ENCODE results near the gene GNAT3. TPM values are rescaled to one million over a fixed set of nuclear protein-coding genes. Genes with fewer than 3 reads are reported as not detected.

GNAT3 gene
- total RNA-seq, 4 donors from 2014 or later, result not detected

GRCh38 chr7:80493121-80493849 is 18.6 kb downstream of the GNAT3 start:
- TF ChIP-seq CTCF (IDR thresholded peaks at IDR 0.05; ENCODE audit: low read depth), result no peak

GRCh38 chr7:80491462-80491861 is 20.4 kb downstream of the GNAT3 start:
- TF ChIP-seq CTCF (IDR thresholded peaks at IDR 0.05; ENCODE audit: low read depth), result no peak

GRCh38 chr7:80488851-80489370 is 23.0 kb downstream of the GNAT3 start:
- TF ChIP-seq CTCF (IDR thresholded peaks at IDR 0.05; ENCODE audit: low read depth), result no peak

- TF ChIP-seq CTCF (IDR thresholded peaks at IDR 0.05; ENCODE audit: low read depth), result no peak
Observed at GRCh38 chr7:80488406-80488805, 23.5 kb downstream of the GNAT3 start.

- TF ChIP-seq CTCF (IDR thresholded peaks at IDR 0.05; ENCODE audit: low read depth), result no peak
Observed at GRCh38 chr7:80485721-80486120, 26.1 kb downstream of the GNAT3 start.

- TF ChIP-seq CTCF (IDR thresholded peaks at IDR 0.05; ENCODE audit: low read depth), result no peak
Observed at GRCh38 chr7:80482950-80483349, 28.9 kb downstream of the GNAT3 start.

GRCh38 chr7:80481196-80481884 is 30.5 kb downstream of the GNAT3 start:
- TF ChIP-seq CTCF (IDR thresholded peaks at IDR 0.05; ENCODE audit: low read depth), result no peak

Data from subcutaneous adipose tissue (tissue), 4 donors.